Panc1 (cell line): ENCODE results near the gene PDZRN4. TPM values are rescaled to one million over a fixed set of nuclear protein-coding genes. Genes with fewer than 3 reads are reported as not detected.

Experiments
- ATAC-seq: fragments of 200-7000 bp; cut with Tn5 transposase; 2 replicates; pipeline ENCODE4 v1.9.1; 2020; ENCODE audit warnings: mild to moderate bottlenecking, moderate library complexity
- BruUV-seq: library from RNA; stranded (reverse); fragments of 400-500 nt; replicated peaks from 2 replicates; lab custom pipeline; 2021; lab: Mats Ljungman, UMichigan
- CTCF ChIA-PET: fragments of 300-600 bp; sonication (Branson Sonifier 250); formaldehyde crosslinking; loops from one replicate; lab custom pipeline; 2022; ENCODE audit warnings: antibody characterized with exemption; lab: Charles Lee
- POLR2A ChIA-PET: fragments of 300-600 bp; sonication (Branson Sonifier 250); formaldehyde crosslinking; loops from one replicate; lab custom pipeline; 2022; ENCODE audit warnings: antibody characterized with exemption; lab: Charles Lee
- DNase-seq: peaks from one replicate; pipeline ENCODE4 v3.0.0-alpha.2; 2010; ENCODE audit warnings: low read depth, low spot score
- H3K27ac ChIP-seq: 2 replicates; pipeline ENCODE4 v1.5.1; 2011; ENCODE audit warnings: mild to moderate bottlenecking, low read length, inconsistent platforms
- H3K27me3 ChIP-seq: fragments of 200-500 bp; sonication (Bioruptor generic); 2 replicates; pipeline ENCODE4 v1.6.0; 2014; ENCODE audit warnings: low read length, inconsistent platforms; ENCODE audit not compliant: control insufficient read depth, insufficient read depth
- H3K36me3 ChIP-seq: fragments of 200-500 bp; sonication (Bioruptor generic); 2 replicates; pipeline ENCODE4 v1.5.1; 2014; ENCODE audit warnings: inconsistent platforms, mild to moderate bottlenecking, low read length, moderate library complexity; ENCODE audit not compliant: control insufficient read depth, insufficient read depth
- H3K4me1 ChIP-seq: 2 replicates; pipeline ENCODE4 v1.5.1; 2011; ENCODE audit warnings: inconsistent platforms, mild to moderate bottlenecking, low read length, moderate library complexity; ENCODE audit not compliant: control insufficient read depth, insufficient read depth
- H3K4me3 ChIP-seq, 2 experiments: 2 replicates each; pipeline ENCODE4 v1.5.1; 2011 to 2012; ENCODE audit warnings: low read depth in 2 of 2, low read length in 2 of 2, mild to moderate bottlenecking in 2 of 2, inconsistent platforms in 1 of 2, moderate library complexity in 1 of 2
- H3K9me3 ChIP-seq: fragments of 200-500 bp; sonication (Bioruptor generic); 2 replicates; pipeline ENCODE4 v1.5.1; 2014; ENCODE audit warnings: low read depth, mild to moderate bottlenecking, inconsistent platforms, low read length, moderate library complexity; ENCODE audit not compliant: control insufficient read depth, insufficient read depth
- POLR2AphosphoS5 ChIP-seq: IDR thresholded peaks from 2 replicates; pipeline ENCODE4 v1.6.1; 2012; ENCODE audit warnings: mild to moderate bottlenecking, low read depth, low read length, moderate library complexity
- SIN3A ChIP-seq: IDR thresholded peaks from 2 replicates; pipeline ENCODE4 v1.6.1; 2012; ENCODE audit warnings: low read depth, mild to moderate bottlenecking, low read length, moderate library complexity, borderline replicate concordance; ENCODE audit not compliant: insufficient read depth
- TCF7L2 ChIP-seq: IDR thresholded peaks from 2 replicates; pipeline ENCODE4 v1.6.1; 2011; ENCODE audit warnings: mild to moderate bottlenecking, low read depth, low read length, inconsistent platforms
- in situ Hi-C: cut with HindIII; loops from 2 replicates; pipeline ENCODE4 v1.10.0; 2016; ENCODE audit warnings: low sequenced_read_pairs, low pct_unique_long_range_greater_than_20kb
- intact Hi-C: fragments of 100-400 bp; cut with micrococcal nuclease; formaldehyde crosslinking; loops from one replicate; pipeline ENCODE4 v1.10.0; 2022; ENCODE audit not compliant: unreplicated experiment
- total RNA-seq: library from RNA; stranded (reverse); gene quantifications from one replicate; pipeline ENCODE4 v1.2.1, GENCODE V29; 2021; ENCODE audit not compliant: unreplicated experiment
- TF ChIP-seq, protein P1 (sequence below): fragments of 450-650 bp; IDR thresholded peaks from 2 replicates; pipeline ENCODE4 v1.5.1; 2017; ENCODE audit warnings: mild to moderate bottlenecking
- TF ChIP-seq, protein P2 (sequence below), 2 experiments: IDR thresholded peaks; 2 replicates each; pipeline ENCODE4 v1.6.1; 2011 to 2012; ENCODE audit warnings: low read depth in 2 of 2, control low read depth in 1 of 2, low read length in 1 of 2, mild to moderate bottlenecking in 1 of 2, moderate library complexity in 1 of 2; ENCODE audit not compliant: insufficient read depth in 1 of 2

The PDZRN4 gene
- total RNA-seq, 1 experiment from 2014 or later: not detected

DNA sequence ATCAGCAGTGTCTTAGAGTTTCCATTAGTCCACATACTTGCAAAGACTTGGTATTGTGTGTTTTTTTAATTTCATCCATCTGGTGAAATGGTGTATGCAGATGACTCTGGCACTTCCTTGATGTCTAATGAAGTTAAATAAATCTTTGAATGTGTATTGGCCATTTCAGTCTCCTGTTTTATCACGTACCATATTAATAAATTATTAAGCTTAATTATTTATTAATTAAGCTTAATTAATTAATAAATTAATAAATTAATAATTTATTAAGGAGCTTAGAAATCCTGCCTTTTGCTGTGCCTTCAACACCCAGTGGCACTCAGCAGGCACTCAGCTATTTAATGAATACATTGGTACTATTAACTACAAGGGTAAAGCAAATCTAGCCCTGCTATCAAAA lies 18.2 kb downstream of the PDZRN4 start:
- DNase-seq (no peak), ATAC-seq (no peak)
- no TSS peak for BruUV-seq
- in situ Hi-C loops: no loop called here
- Histone ChIP-seq H3K9me3 (no peaks in the 10 kb centered on the region), H3K27ac (no peak overlapping the region), H3K27me3 (no peaks in the 10 kb centered on the region), H3K4me3 (no peak overlapping the region), H3K4me1 (no peaks in the 10 kb centered on the region), H3K36me3 (no peaks in the 10 kb centered on the region)
- ChIA-PET CTCF (no interaction called here), POLR2A (no interaction called here)
- intact Hi-C loops: no loop called here
- TF ChIP-seq TCF7L2: no peak
- TF ChIP-seq, protein P1, sequence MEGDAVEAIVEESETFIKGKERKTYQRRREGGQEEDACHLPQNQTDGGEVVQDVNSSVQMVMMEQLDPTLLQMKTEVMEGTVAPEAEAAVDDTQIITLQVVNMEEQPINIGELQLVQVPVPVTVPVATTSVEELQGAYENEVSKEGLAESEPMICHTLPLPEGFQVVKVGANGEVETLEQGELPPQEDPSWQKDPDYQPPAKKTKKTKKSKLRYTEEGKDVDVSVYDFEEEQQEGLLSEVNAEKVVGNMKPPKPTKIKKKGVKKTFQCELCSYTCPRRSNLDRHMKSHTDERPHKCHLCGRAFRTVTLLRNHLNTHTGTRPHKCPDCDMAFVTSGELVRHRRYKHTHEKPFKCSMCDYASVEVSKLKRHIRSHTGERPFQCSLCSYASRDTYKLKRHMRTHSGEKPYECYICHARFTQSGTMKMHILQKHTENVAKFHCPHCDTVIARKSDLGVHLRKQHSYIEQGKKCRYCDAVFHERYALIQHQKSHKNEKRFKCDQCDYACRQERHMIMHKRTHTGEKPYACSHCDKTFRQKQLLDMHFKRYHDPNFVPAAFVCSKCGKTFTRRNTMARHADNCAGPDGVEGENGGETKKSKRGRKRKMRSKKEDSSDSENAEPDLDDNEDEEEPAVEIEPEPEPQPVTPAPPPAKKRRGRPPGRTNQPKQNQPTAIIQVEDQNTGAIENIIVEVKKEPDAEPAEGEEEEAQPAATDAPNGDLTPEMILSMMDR: no peak
- no peak for TF ChIP-seq SIN3A
- TF ChIP-seq POLR2AphosphoS5: no peak
- TF ChIP-seq, protein P2, sequence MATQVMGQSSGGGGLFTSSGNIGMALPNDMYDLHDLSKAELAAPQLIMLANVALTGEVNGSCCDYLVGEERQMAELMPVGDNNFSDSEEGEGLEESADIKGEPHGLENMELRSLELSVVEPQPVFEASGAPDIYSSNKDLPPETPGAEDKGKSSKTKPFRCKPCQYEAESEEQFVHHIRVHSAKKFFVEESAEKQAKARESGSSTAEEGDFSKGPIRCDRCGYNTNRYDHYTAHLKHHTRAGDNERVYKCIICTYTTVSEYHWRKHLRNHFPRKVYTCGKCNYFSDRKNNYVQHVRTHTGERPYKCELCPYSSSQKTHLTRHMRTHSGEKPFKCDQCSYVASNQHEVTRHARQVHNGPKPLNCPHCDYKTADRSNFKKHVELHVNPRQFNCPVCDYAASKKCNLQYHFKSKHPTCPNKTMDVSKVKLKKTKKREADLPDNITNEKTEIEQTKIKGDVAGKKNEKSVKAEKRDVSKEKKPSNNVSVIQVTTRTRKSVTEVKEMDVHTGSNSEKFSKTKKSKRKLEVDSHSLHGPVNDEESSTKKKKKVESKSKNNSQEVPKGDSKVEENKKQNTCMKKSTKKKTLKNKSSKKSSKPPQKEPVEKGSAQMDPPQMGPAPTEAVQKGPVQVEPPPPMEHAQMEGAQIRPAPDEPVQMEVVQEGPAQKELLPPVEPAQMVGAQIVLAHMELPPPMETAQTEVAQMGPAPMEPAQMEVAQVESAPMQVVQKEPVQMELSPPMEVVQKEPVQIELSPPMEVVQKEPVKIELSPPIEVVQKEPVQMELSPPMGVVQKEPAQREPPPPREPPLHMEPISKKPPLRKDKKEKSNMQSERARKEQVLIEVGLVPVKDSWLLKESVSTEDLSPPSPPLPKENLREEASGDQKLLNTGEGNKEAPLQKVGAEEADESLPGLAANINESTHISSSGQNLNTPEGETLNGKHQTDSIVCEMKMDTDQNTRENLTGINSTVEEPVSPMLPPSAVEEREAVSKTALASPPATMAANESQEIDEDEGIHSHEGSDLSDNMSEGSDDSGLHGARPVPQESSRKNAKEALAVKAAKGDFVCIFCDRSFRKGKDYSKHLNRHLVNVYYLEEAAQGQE (IDR thresholded peaks at IDR 0.05; ENCODE audit: insufficient read depth in 1 of 2, low read depth in 2 of 2, low read length in 1 of 2): no peak

DNA sequence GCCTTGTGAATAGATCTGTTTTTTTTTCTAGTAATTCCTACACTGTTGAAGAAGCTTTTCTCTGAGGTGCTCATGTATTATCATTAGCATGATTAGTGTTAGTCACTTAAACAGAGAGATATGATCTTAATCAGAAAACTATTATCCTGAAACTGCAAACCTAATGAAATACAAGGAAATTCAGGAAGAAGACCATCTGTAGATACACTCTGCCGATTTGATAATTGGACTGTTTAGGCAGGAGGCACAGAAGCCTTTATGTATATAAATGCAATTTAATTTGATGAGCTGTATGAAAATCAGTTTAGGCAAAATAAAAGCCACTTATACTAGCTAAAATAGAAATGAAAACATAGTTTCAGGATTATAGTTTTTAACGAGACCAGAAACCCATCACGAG lies 23.3 kb downstream of the PDZRN4 start:
- POLR2A ChIA-PET: no interaction called here
- no peak for DNase-seq

More for the DNA sequence above, 23.3 kb downstream of the PDZRN4 start:
- CTCF ChIA-PET: no interaction called here
- intact Hi-C loops: no loop called here
- Histone ChIP-seq H3K27me3 (no peaks in the 10 kb centered on the region), H3K4me1 (no peaks in the 10 kb centered on the region), H3K27ac (no peak overlapping the region), H3K4me3 (no peak overlapping the region), H3K36me3 (no peaks in the 10 kb centered on the region), H3K9me3 (no peaks in the 10 kb centered on the region)
- no peak for TF ChIP-seq TCF7L2
- TF ChIP-seq, protein P1: no peak
- no peak for TF ChIP-seq SIN3A
- TF ChIP-seq, protein P2 (IDR thresholded peaks at IDR 0.05; ENCODE audit: insufficient read depth in 1 of 2, low read depth in 2 of 2, low read length in 1 of 2): no peak
- TF ChIP-seq POLR2AphosphoS5: no peak
- BruUV-seq: no TSS peak
- in situ Hi-C loops: no loop called here
- no peak for ATAC-seq
